Natural killer cell (primary cell): Measurements from ENCODE around the gene GMPPB. TPM values are rescaled to one million over a fixed set of nuclear protein-coding genes. Genes with fewer than 3 reads are reported as not detected.

Experiments
- ATAC-seq, 3 donors: fragments of 150-1000 bp in 2 of 3; fragments of 200-7000 bp in 1 of 3; cut with Tn5 transposase; 1 replicate in 1 of 3; 2 replicates in 2 of 3; pipeline ENCODE4 v1.10.0; 2021; ENCODE audit warnings: mild to moderate bottlenecking in 2 of 3, moderate library complexity in 2 of 3
- DNase-seq, 2 donors: peaks; one replicate each; pipeline versions ENCODE4 v3.0.0 to v3.0.0-alpha.2; 2013 to 2021; ENCODE audit warnings: mixed read lengths in 1 of 2
- H3K27ac ChIP-seq: one replicate; pipeline ENCODE4 v1.5.1; 2013; ENCODE audit warnings: mild to moderate bottlenecking, low read length
- H3K27me3 ChIP-seq: one replicate; pipeline ENCODE4 v1.6.1; 2013; ENCODE audit warnings: low read length; ENCODE audit not compliant: control insufficient read depth, insufficient read depth
- H3K36me3 ChIP-seq: one replicate; pipeline ENCODE4 v1.6.1; 2013; ENCODE audit warnings: low read length; ENCODE audit not compliant: control insufficient read depth, insufficient read depth
- H3K4me1 ChIP-seq: one replicate; pipeline ENCODE4 v1.6.1; 2013; ENCODE audit warnings: low read length; ENCODE audit not compliant: control insufficient read depth, insufficient read depth
- H3K4me3 ChIP-seq: one replicate; pipeline ENCODE4 v1.5.1; 2013; ENCODE audit warnings: low read length
- H3K9me3 ChIP-seq: one replicate; pipeline ENCODE4 v1.6.1; 2013; ENCODE audit warnings: low read length; ENCODE audit not compliant: control insufficient read depth, insufficient read depth
- H3K27ac Mint-ChIP-seq, 2 donors: one replicate each; pipeline ENCODE4 v1.8.0; 2022; ENCODE audit warnings: mild to moderate bottlenecking in 2 of 2, mixed read lengths in 2 of 2, moderate library complexity in 1 of 2
- H3K27me3 Mint-ChIP-seq, 2 donors: one replicate each; pipeline ENCODE4 v1.8.0; 2022; ENCODE audit warnings: low read depth in 2 of 2, mixed read lengths in 2 of 2
- H3K36me3 Mint-ChIP-seq: one replicate; pipeline ENCODE4 v1.8.0; 2022; ENCODE audit warnings: mixed read lengths
- H3K4me1 Mint-ChIP-seq, 2 donors: one replicate each; pipeline ENCODE4 v1.8.0; 2022; ENCODE audit warnings: mixed read lengths in 2 of 2
- H3K4me3 Mint-ChIP-seq: one replicate; pipeline ENCODE4 v1.8.0; 2022; ENCODE audit warnings: mild to moderate bottlenecking, moderate library complexity, mixed read lengths
- H3K9me3 Mint-ChIP-seq, 2 donors: one replicate each; pipeline ENCODE4 v1.8.0; 2022; ENCODE audit warnings: mixed read lengths in 2 of 2
- CTCF ChIP-seq: fragments of 200-600 bp; IDR thresholded peaks from one replicate; pipeline ENCODE4 v1.8.0; 2022; ENCODE audit warnings: antibody characterized with exemption
- WGBS: methylation state at CpG from one replicate; pipeline ENCODE4 v1.1.7; 2013; ENCODE audit warnings: missing lambda C conversion rate; ENCODE audit not compliant: insufficient coverage; 5-methylcytosine and 5-hydroxymethylcytosine counted together
- intact Hi-C: fragments of 100-400 bp; cut with micrococcal nuclease; formaldehyde crosslinking; loops from one replicate; pipeline ENCODE4 v1.14.2; 2022
- total RNA-seq, 4 donors: library from RNA; stranded (reverse); fragments of 120-200 nt in 1 of 4; gene quantifications; one replicate each; pipeline versions ENCODE4 v1.2.3 to v1.2.4, GENCODE V29; 2013 to 2022

Gene GMPPB
- total RNA-seq, 3 donors from 2014 or later (not counting 1 experiment from before 2014, with no cell fraction given): 24.1 to 28.9 (median 27.5) TPM

DNA sequence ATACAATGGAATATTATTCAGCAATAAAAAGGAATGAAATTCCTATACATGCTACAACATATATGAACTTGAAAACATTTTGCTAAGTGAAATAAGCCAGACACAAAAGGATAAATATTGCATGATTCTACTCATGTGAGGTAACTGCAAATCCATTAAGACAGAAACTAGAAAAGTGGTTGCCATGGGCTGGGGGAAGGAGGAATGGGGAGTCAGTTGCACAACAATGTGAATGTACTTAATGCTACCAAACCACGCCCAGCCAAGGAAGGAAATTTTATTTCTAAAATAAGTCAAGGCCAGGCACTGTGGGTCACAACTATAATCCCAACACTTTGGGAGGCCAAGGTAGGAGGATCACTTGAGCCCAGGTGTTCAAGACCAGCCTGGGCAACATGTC lies 9.8 kb upstream of the GMPPB start:
- Histone ChIP-seq H3K4me1 (no peaks in the 10 kb centered on the region), H3K9me3 (no peaks in the 10 kb centered on the region), H3K36me3 (peaks cover 44% of the 10 kb centered on the region), H3K27me3 (no peaks in the 10 kb centered on the region), H3K27ac (no peak overlapping the region), H3K4me3 (no peak overlapping the region)
- Mint-ChIP-seq H3K27ac (no peak overlapping the region), H3K36me3 (peaks cover 15% of the 10 kb centered on the region), H3K4me1 (peaks cover 0 to 8% of the 10 kb centered on the region in 2 donors), H3K9me3 (no peaks in the 10 kb centered on the region), H3K27me3 (no peaks in the 10 kb centered on the region), H3K4me3 (no peak overlapping the region)
- ATAC-seq (no peak), DNase-seq (no peak)
- intact Hi-C loops: no loop called here
- 92% methylated on average over 1 of the region's 1 CpG for WGBS
- TF ChIP-seq CTCF: no peak

DNA sequence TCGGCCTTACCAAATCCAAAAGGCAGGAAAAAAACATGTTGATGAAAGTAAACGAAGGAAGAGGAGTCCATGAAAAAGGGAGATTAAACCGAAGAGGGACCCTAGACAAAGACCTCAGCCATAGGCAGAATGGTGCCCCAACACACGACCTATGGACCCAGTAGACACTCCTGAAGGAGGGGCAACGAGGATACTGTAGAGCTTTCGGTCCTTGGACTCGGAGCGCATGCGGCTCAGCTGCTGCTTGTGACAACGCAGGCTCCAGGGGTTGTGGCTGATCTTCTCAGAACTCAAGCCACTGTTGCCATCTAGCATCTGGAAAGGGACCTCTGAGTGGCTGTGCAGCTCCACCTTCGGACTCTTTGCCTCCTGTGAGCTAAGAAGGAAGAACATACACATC lies 8.8 kb upstream of the GMPPB start:
- Histone ChIP-seq H3K4me1 (no peaks in the 10 kb centered on the region), H3K4me3 (no peak overlapping the region), H3K9me3 (no peaks in the 10 kb centered on the region), H3K27me3 (no peaks in the 10 kb centered on the region), H3K27ac (no peak overlapping the region), H3K36me3 (peaks cover 41% of the 10 kb centered on the region)
- ATAC-seq (no peak), DNase-seq (no peak)
- Mint-ChIP-seq H3K9me3 (no peaks in the 10 kb centered on the region), H3K4me1 (peaks cover 0 to 5% of the 10 kb centered on the region in 2 donors), H3K27ac (no peak overlapping the region), H3K4me3 (no peak overlapping the region), H3K27me3 (no peaks in the 10 kb centered on the region), H3K36me3 (peaks cover 15% of the 10 kb centered on the region)
- intact Hi-C loops: no loop called here
- no peak for TF ChIP-seq CTCF
- WGBS: 96% methylated on average over 10 of the region's 11 CpGs

- ATAC-seq: no peak
- Mint-ChIP-seq H3K4me1 (no peaks in the 10 kb centered on the region), H3K36me3 (peaks cover 15% of the 10 kb centered on the region), H3K4me3 (no peak overlapping the region), H3K27me3 (no peaks in the 10 kb centered on the region), H3K27ac (no peak overlapping the region), H3K9me3 (no peaks in the 10 kb centered on the region)
- H3K27ac ChIP-seq: no peak overlapping the region
- intact Hi-C loops: no loop called here
- H3K9me3 ChIP-seq: no peaks in the 10 kb centered on the region
- WGBS: 99% methylated on average over 4 of the region's 4 CpGs
- DNase-seq: no peak
- no peak for TF ChIP-seq CTCF
- peaks cover 35% of the 10 kb centered on the region for H3K36me3 ChIP-seq
- H3K27me3 ChIP-seq: no peaks in the 10 kb centered on the region
- H3K4me3 ChIP-seq: no peak overlapping the region
- peaks cover 2% of the 10 kb centered on the region for H3K4me1 ChIP-seq
Measured at GRCh38 chr3:49729966-49730609, 6.3 kb upstream of the GMPPB start.

DNA sequence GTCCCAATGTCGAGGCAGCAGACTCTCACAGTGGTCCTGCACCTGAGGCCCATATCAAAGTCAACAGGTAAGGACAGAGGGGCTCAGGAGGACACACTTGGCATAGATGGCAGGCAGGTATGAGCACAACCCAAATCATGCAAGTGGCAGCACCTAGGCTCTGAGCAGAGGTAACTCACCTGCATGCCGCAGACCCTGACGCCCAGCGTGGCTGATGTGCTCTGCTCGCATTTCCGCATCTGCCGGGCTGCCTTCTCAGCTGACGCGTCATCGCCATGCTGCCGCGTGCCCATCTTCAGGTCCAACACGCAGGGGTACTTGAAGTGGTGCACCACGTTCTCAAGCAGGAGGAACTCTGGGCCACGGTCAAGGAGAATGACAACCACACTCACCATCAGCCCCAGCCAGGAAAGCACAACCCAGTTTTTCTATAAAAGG lies 4.2 kb upstream of the GMPPB start:
- Histone ChIP-seq H3K27ac (no peak overlapping the region), H3K4me3 (no peak overlapping the region), H3K4me1 (peaks cover 19% of the 10 kb centered on the region), H3K27me3 (no peaks in the 10 kb centered on the region), H3K36me3 (peaks cover 32% of the 10 kb centered on the region), H3K9me3 (no peaks in the 10 kb centered on the region)
- 97% methylated on average over 15 of the region's 15 CpGs for WGBS
- Mint-ChIP-seq H3K27ac (no peak overlapping the region), H3K4me3 (no peak overlapping the region), H3K36me3 (peaks cover 10% of the 10 kb centered on the region), H3K4me1 (peaks cover 11 to 15% of the 10 kb centered on the region in 2 donors), H3K9me3 (no peaks in the 10 kb centered on the region), H3K27me3 (no peaks in the 10 kb centered on the region)
- TF ChIP-seq CTCF: no peak
- DNase-seq (no peak), ATAC-seq (no peak)
- intact Hi-C loops: no loop called here
